HCT116 (cell line): ENCODE data around the gene MRPL20. TPM values are rescaled to one million over a fixed set of nuclear protein-coding genes. Genes with fewer than 3 reads are reported as not detected.
"Not testable (repeated sequence)": the region's sequence is repeated elsewhere in the genome, so short reads cannot be mapped to it uniquely, and the experiment has no call there.

ENCODE experiments used
- ATAC-seq: fragments of 200-7000 bp; cut with Tn5 transposase; 2 replicates; pipeline ENCODE4 v1.9.1; 2020; ENCODE audit warnings: mild to moderate bottlenecking, moderate library complexity
- BruUV-seq: library from RNA; stranded (reverse); fragments of 400-500 nt; replicated peaks from 2 replicates; lab custom pipeline; 2021; lab: Mats Ljungman, UMichigan
- CTCF ChIA-PET: fragments of 300-600 bp; sonication (Branson Sonifier 250); formaldehyde crosslinking; loops from one replicate; lab custom pipeline; 2021; ENCODE audit warnings: antibody characterized with exemption; lab: Charles Lee
- POLR2A ChIA-PET: fragments of 300-600, 350-600 bp; sonication (Branson Sonifier 250); formaldehyde crosslinking; loops from one replicate; lab custom pipeline; 2021; ENCODE audit warnings: antibody characterized with exemption; lab: Charles Lee
- RAD21 ChIA-PET, 2 experiments: fragments of 300-600 bp; sonication (Branson Sonifier 250); formaldehyde crosslinking; loops; one replicate each; lab custom pipeline; 2023; ENCODE audit warnings: low total read pairs in 2 of 2; ENCODE audit not compliant: uncharacterized antibody in 2 of 2, unreplicated experiment in 2 of 2, low non-redundant PET in 1 of 2; lab: Charles Lee
- DNase-seq: peaks from one replicate; pipeline ENCODE4 v3.0.0-alpha.2; 2010; ENCODE audit warnings: low read depth, low spot score
- H2AFZ ChIP-seq: fragments of 200-600 bp; shearing (Covaris generic), sonication (generic); 2 replicates; pipeline ENCODE4 v1.6.1; 2017; ENCODE audit warnings: low read depth, mixed run types, mixed read lengths, antibody characterized with exemption, low read length; ENCODE audit not compliant: poor library complexity, severe bottlenecking
- H3K27ac ChIP-seq: 2 replicates; pipeline ENCODE4 v1.5.1; 2012; ENCODE audit warnings: low read depth, low read length
- H3K27me3 ChIP-seq: fragments of 200-600 bp; sonication (generic); 2 replicates; pipeline ENCODE4 v1.6.1; 2016; ENCODE audit warnings: mixed run types, low read length, mixed read lengths; ENCODE audit not compliant: insufficient read depth
- H3K36me3 ChIP-seq, 2 experiments: fragments of 200-500 bp in 1 of 2; fragments of 200-600 bp in 1 of 2; sonication (Bioruptor generic) in 1 of 2; sonication (generic) in 1 of 2; 2 replicates each; pipeline versions ENCODE4 v1.5.1 to v1.6.1; 2014 to 2016; ENCODE audit warnings: low read length in 2 of 2, inconsistent platforms in 1 of 2, mixed read lengths in 1 of 2, mixed run types in 1 of 2; ENCODE audit not compliant: insufficient read depth in 2 of 2, control insufficient read depth in 1 of 2
- H3K4me1 ChIP-seq, 2 experiments: fragments of 200-600 bp in 1 of 2; sonication (generic) in 1 of 2; 2 replicates each; pipeline versions ENCODE4 v1.5.1 to v1.6.1; 2012 to 2017; ENCODE audit warnings: low read length in 2 of 2, inconsistent platforms in 1 of 2, mild to moderate bottlenecking in 1 of 2, mixed read lengths in 1 of 2, mixed run types in 1 of 2, moderate library complexity in 1 of 2; ENCODE audit not compliant: insufficient read depth in 2 of 2, control insufficient read depth in 1 of 2
- H3K4me2 ChIP-seq: fragments of 200-600 bp; sonication (generic); 2 replicates; pipeline ENCODE4 v1.6.1; 2017; ENCODE audit warnings: mixed run types, low read length, mixed read lengths
- H3K4me3 ChIP-seq, 2 experiments: fragments of 200-600 bp in 1 of 2; sonication (generic) in 1 of 2; replicated peaks in 1 of 2; 2 replicates each; pipeline ENCODE4 v1.5.1; 2011 to 2016; ENCODE audit warnings: low read length in 2 of 2, control low read depth in 1 of 2, low read depth in 1 of 2, mild to moderate bottlenecking in 1 of 2, mixed read lengths in 1 of 2, mixed run types in 1 of 2
- H3K79me2 ChIP-seq: fragments of 200-600 bp; sonication (generic); 2 replicates; pipeline ENCODE4 v1.6.1; 2017; ENCODE audit warnings: mild to moderate bottlenecking, mixed run types, low read length, moderate library complexity, mixed read lengths; ENCODE audit not compliant: insufficient read depth
- H3K9ac ChIP-seq: fragments of 200-600 bp; sonication (generic); 2 replicates; pipeline ENCODE4 v1.6.1; 2016; ENCODE audit warnings: low read length, mixed read lengths
- H3K9me2 ChIP-seq: fragments of 200-600 bp; sonication (generic), shearing (Covaris generic); 2 replicates; pipeline ENCODE4 v1.6.1; 2017; ENCODE audit warnings: mixed run types, mild to moderate bottlenecking, moderate library complexity; ENCODE audit not compliant: insufficient read depth
- H3K9me3 ChIP-seq, 2 experiments: fragments of 200-500 bp in 1 of 2; fragments of 200-600 bp in 1 of 2; sonication (Bioruptor generic) in 1 of 2; sonication (generic) in 1 of 2; 2 replicates each; pipeline ENCODE4 v1.6.1; 2014 to 2017; ENCODE audit warnings: low read length in 2 of 2, mixed read lengths in 2 of 2, inconsistent platforms in 1 of 2, low read depth in 1 of 2, mild to moderate bottlenecking in 1 of 2, mixed run types in 1 of 2, moderate library complexity in 1 of 2; ENCODE audit not compliant: control insufficient read depth in 1 of 2, insufficient read depth in 1 of 2
- H4K20me1 ChIP-seq: fragments of 200-600 bp; sonication (generic), shearing (Covaris generic); 2 replicates; pipeline ENCODE4 v1.6.1; 2017; ENCODE audit warnings: mixed run types, mild to moderate bottlenecking, moderate library complexity; ENCODE audit not compliant: insufficient read depth
- SIN3A ChIP-seq: IDR thresholded peaks from 2 replicates; pipeline ENCODE4 v1.6.1; 2012; ENCODE audit warnings: low read depth
- ZNF274 ChIP-seq: fragments of 200-500 bp; sonication (Bioruptor generic); IDR thresholded peaks from 2 replicates; pipeline ENCODE4 v1.6.1; 2014; ENCODE audit warnings: mild to moderate bottlenecking, low read depth, low read length, inconsistent platforms
- intact Hi-C: fragments of 100-400 bp; cut with micrococcal nuclease; formaldehyde crosslinking; loops from 2 replicates; pipeline ENCODE4 v1.10.0; 2022
- total RNA-seq: library from RNA; stranded (reverse); gene quantifications from one replicate; pipeline ENCODE4 v1.2.1, GENCODE V29; 2021; ENCODE audit not compliant: unreplicated experiment

Gene MRPL20
- total RNA-seq, 1 experiment from 2014 or later, result 131 TPM

- CTCF ChIA-PET, result no interaction called here
- H4K20me1 ChIP-seq, result no peaks in the 10 kb centered on the region
- no peaks in the 10 kb centered on the region for H3K27me3 ChIP-seq
- ATAC-seq (no peak), DNase-seq (no peak)
- no peak overlapping the region for H3K9ac ChIP-seq
- intact Hi-C loops, result no loop called here
- no peaks in the 10 kb centered on the region for H3K36me3 ChIP-seq
- H3K27ac ChIP-seq, result no peak overlapping the region
- H3K4me3 ChIP-seq, result no peak overlapping the region
- H3K9me2 ChIP-seq, result no peaks in the 10 kb centered on the region
- TF ChIP-seq SIN3A (no peak), ZNF274 (no peak)
- H3K4me2 ChIP-seq, result no peak overlapping the region
- RAD21 ChIA-PET, result no interaction called here
- BruUV-seq, result no TSS peak
- H3K4me1 ChIP-seq, result no peaks in the 10 kb centered on the region
- no peak overlapping the region for H2AFZ ChIP-seq
- POLR2A ChIA-PET, result no interaction called here
- no peaks in the 10 kb centered on the region for H3K79me2 ChIP-seq
- no peaks in the 10 kb centered on the region for H3K9me3 ChIP-seq
These were observed 48.3 kb upstream of the MRPL20 start for GRCh38 chr1:1455366-1455884.

- H3K9me2 ChIP-seq, ATAC-seq, RAD21 ChIA-PET, intact Hi-C loops, POLR2A ChIA-PET, BruUV-seq, H2AFZ ChIP-seq, DNase-seq, H3K36me3 ChIP-seq, H3K79me2 ChIP-seq, H4K20me1 ChIP-seq, H3K4me1 ChIP-seq, H3K4me2 ChIP-seq, H3K9ac ChIP-seq, H3K27ac ChIP-seq, H3K27me3 ChIP-seq, H3K4me3 ChIP-seq, H3K9me3 ChIP-seq, CTCF ChIA-PET: not testable (repeated sequence)
These were observed 47.4 kb upstream of the MRPL20 start for GRCh38 chr1:1454286-1455056.
